GM20000 (cell line): ENCODE data around the gene SLC26A1.
A peak's percentile ranks its signal among the peaks of the same experiment; 100 is the strongest.

Experiments used
- DNase-seq: peaks from one replicate; pipeline ENCODE4 v3.0.0; 2012; ENCODE audit warnings: low spot score
- TF ChIP-seq, protein P1 (sequence below): IDR thresholded peaks from 2 replicates; pipeline ENCODE4 v1.5.1; 2012; ENCODE audit warnings: mild to moderate bottlenecking, control low read depth; ENCODE audit errors: extremely low read depth, missing control alignments

The SLC26A1 gene

DNA sequence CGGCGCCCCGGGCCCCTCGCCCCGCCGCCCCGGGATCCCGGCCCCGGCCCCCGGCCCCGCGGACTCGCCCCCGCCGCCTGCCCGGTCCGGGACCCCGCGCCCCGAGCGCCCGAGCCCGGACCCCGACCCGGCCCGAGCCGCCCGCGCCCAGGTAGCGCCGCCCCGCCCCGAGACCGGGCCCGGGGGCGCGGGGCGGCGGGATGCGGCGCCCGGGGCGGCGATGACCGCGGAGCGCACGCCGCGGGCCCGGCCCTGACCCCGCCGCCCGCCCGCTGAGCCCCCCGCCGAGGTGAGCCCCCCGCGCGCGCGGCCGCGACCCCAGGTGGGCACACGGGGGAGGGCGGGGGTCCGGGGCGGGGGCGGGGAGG, 18.4 kb upstream of the SLC26A1 start:
- TF ChIP-seq, protein P1, sequence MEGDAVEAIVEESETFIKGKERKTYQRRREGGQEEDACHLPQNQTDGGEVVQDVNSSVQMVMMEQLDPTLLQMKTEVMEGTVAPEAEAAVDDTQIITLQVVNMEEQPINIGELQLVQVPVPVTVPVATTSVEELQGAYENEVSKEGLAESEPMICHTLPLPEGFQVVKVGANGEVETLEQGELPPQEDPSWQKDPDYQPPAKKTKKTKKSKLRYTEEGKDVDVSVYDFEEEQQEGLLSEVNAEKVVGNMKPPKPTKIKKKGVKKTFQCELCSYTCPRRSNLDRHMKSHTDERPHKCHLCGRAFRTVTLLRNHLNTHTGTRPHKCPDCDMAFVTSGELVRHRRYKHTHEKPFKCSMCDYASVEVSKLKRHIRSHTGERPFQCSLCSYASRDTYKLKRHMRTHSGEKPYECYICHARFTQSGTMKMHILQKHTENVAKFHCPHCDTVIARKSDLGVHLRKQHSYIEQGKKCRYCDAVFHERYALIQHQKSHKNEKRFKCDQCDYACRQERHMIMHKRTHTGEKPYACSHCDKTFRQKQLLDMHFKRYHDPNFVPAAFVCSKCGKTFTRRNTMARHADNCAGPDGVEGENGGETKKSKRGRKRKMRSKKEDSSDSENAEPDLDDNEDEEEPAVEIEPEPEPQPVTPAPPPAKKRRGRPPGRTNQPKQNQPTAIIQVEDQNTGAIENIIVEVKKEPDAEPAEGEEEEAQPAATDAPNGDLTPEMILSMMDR, result no peak
- DNase-seq, result no peak

DNA sequence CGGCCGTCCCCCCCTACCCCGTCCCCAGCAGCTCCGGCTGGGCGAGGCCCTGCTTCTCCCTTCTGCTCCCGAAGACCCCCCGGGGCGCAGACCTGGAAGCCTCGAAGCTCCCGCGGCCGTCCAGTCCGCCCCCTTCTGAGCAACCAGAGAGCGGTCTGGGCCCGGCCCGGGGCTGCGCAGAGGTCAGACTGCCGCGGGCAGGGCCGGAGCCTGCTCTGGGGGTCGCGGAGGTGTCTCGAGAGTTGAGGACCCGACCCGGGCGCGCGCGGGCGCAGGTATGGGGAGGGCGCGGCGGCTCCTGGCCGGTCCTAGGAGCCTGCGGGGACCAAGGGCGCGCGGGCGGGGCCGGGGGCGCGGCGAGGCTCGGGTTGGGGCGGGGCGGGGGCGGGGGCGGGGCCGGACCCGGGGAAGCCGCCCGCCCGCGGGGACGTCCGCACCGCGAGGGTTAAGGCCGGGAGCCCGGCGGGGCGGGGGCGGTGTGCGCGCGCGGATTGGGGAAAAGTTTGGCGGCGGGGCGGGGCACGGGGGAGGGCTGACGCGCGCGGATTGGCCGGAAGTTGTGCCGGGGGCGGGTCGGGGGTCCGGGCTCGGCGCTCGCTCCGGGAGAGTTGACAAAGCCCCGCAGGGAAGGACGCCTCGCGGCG, 17.9 kb upstream of the SLC26A1 start, which contains the start of gene FGFRL1:
Gene FGFRL1 (plus strand): TSS at position 605 of the 644 bp plus-strand sequence. CDS start 860 bp downstream, outside the sequence.
- DNase-seq, result peak; percentile 98
- TF ChIP-seq, protein P1, result no peak

DNA sequence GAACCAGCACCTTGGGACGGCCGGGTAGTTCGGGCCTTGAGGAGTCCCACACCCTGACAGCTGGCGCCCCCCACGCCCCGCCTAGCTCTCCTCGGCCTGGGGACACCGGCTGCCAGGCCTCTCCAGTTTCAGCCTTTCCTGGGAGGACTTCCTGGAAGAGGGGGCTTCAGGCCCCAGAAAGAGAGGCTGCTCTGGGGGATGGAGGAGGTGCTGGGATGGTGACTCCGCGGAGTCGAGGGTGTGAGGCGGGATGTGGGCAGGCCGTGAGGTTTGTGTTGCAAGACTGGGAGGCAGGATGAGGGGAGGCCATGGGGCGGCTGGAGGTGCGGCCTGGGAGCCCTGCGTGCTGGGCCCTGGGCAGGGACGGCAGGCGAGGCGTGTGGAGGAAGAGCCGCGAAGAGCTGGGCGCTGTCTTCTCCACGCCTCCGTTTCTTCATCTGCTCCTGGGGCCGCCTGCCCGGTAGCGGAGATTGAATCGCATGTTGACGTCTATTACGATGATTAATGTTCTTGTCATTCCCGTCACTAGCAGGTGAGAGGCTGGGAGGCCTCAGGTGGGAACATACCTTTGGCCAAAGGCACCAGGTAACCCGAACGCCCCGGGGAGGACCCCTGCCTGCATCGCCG, 17.3 kb upstream of the SLC26A1 start:
- TF ChIP-seq, protein P1, result no peak
- DNase-seq, result no peak

DNA sequence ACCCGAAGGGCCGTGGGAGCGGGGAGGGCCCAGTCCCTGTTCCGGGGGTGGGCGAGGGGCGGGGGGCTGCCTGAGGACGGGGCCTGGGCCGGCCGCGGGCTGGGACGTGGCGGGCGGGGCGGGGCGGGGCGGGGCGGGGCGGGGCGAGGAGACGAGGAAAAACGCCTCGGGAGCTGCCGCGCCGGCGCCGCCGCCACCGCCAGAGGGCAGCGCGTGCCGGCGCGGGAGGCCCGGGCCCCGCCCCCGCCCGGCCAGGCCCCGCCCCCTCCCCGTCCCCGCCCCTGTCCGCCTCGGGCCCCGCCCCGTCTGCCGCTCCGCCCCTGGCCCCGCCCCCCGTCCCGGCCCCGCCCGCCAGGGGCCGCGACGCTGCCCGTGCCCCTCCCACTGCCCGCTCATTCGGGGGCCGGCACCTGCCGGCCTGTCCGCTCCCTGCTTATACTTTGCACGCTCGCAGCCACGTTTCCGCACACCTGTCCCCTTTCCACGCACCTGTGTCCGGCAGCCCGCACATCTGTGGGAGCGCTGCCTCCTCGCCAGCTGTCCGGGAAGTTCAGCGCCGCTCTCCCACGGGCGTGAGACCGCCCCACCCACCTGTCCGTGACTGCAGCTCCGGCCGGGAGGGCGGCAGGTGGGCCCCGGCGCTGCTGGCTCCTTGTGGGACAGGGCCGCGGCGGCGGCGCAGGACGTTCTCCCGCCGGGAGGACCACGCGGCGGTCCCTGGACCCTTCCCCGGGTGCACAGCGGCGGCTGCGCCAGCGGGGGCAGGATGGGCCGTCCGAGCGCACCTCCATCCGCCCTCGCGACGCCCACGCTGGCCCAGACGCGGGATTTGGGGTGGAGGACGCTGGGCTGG, 16.6 kb upstream of the SLC26A1 start:
- peak; percentile 97 for DNase-seq
- TF ChIP-seq, protein P1, result peak; percentile 4

DNA sequence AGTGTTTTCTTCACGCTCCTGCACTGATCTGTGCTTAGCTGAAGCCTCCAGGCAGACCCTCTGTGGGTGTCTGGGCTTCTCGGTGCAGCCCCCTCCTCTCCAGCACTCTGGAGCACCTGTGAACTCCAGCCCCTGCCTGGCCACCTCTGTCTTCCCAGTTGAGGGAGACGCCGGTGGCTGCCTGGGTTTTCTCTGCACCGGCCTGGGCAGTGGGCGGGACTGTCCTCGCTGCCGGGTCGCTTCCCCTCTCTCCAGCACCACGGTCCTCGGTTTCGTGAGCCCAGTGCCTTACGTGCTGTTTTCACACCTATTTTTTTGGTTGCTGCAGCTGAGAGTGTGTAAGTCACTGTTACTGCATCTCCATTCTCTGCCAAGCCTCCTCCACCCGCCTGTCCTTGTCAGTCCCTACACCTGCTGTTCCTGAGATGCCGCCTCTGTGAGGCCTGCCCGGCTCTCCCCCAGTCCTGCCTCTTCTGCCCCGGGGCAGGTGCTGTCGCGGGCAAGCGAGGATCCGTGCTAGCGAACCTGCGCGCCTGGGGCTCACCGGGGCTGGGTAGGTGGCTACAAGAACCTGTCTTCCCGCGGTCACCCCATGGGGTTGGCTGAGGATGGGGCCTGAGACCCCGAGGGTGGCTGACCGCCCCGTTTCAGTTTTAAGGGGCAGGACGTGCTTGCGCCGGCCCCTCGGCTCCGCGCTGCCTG, 15.8 kb upstream of the SLC26A1 start:
- no peak for DNase-seq
- TF ChIP-seq, protein P1, result no peak

DNA sequence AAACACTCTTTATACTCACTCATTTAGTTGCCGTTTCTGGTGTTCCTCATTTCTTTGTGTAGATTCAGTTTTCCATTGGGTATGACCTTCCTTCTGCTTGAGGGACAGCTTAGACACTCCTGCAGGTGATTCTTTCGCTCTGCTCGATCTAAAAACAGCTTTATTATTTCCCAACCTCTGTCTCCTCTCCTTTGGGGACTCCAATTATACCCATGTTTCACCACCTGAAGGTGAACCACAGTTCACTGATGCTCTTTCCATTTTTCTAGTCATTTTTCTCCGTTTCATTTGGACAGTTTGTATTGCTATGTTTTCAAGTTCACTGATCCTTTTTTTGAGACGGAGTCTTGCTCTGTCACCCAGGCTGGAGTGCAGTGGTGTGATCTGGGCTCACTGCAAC, 13.7 kb upstream of the SLC26A1 start:
- TF ChIP-seq, protein P1, result no peak
- no peak for DNase-seq
